Right cardiac atrium (tissue), 5 donors: ENCODE data around the gene HNF1A. TPM values are rescaled to one million over a fixed set of nuclear protein-coding genes. Genes with fewer than 3 reads are reported as not detected.
"Not testable (repeated sequence)": the region's sequence is repeated elsewhere in the genome, so short reads cannot be mapped to it uniquely, and the experiment has no call there.

Experiments
- ATAC-seq, 2 donors: fragments of 200-7000 bp; cut with Tn5 transposase; one replicate each; pipeline versions ENCODE4 v1.8.0 to v1.9.1; 2020; ENCODE audit warnings: moderate library complexity in 2 of 2, mild to moderate bottlenecking in 1 of 2
- DNase-seq, 3 donors: peaks; one replicate each; pipeline ENCODE4 v3.0.0-alpha.2; 2020
- H3K27ac ChIP-seq: one replicate; pipeline ENCODE4 v1.5.1; 2013; ENCODE audit warnings: mild to moderate bottlenecking, low read length, control low read depth, moderate library complexity
- H3K27me3 ChIP-seq: one replicate; pipeline ENCODE4 v1.6.1; 2013; ENCODE audit not compliant: control insufficient read depth, insufficient read depth
- H3K4me1 ChIP-seq: one replicate; pipeline ENCODE4 v1.6.1; 2013; ENCODE audit warnings: low read length; ENCODE audit not compliant: control insufficient read depth, insufficient read depth
- H3K4me3 ChIP-seq: one replicate; pipeline ENCODE4 v1.5.1; 2013; ENCODE audit warnings: low read length, control low read depth
- H3K9me3 ChIP-seq: one replicate; pipeline ENCODE4 v1.6.1; 2013; ENCODE audit warnings: low read length; ENCODE audit not compliant: control insufficient read depth
- WGBS: extraction: QIAGEN DNeasy Blood & Tissue Kit; methylation state at CpG from one replicate; pipeline ENCODE4 v1.1.7; 2013; 5-methylcytosine and 5-hydroxymethylcytosine counted together
- intact Hi-C, 4 donors: fragments of 100-400 bp; cut with DNase I; formaldehyde crosslinking; loops; one replicate each; pipeline versions ENCODE4 v1.11.0 to v1.14.0; 2022 to 2023
- polyA plus RNA-seq: library from polyadenylated mRNA; stranded (reverse); fragments of 200-250 nt; gene quantifications from one replicate; pipeline ENCODE4 v1.2.3, GENCODE V29; 2013
- total RNA-seq, 4 donors: library from RNA; stranded (reverse); fragmentation: NEBNext Ultra II Directional; extraction: Animal tissue kit (Norgen Biotek cat#: 25700); gene quantifications; one replicate each; pipeline ENCODE4 v1.2.1, GENCODE V29; 2021
- donor health status: healthy with polysubstance abuse.
- donor health status: DM: no; HTN: yes; CAD: no.
- donor health status: DM: no; HTN: no; CAD: no.
- donor health status: DM: no; HTN: yes; CAD: no; lungs with severe emphysema.
- donor health status: DM: yes; HTN: yes; CAD: no.

Gene HNF1A
- total and polyA plus RNA-seq, 5 donors: 0.05 TPM; not detected in 4

- H3K9me3 ChIP-seq: no peaks in the 10 kb centered on the region
- intact Hi-C loops: no loop called here
- no peak overlapping the region for H3K27ac ChIP-seq
- ATAC-seq (no peak), DNase-seq (no peak)
- 66% methylated on average over 5 of the region's 5 CpGs for WGBS
- no peaks in the 10 kb centered on the region for H3K4me1 ChIP-seq
- no peaks in the 10 kb centered on the region for H3K27me3 ChIP-seq
- no peak overlapping the region for H3K4me3 ChIP-seq
These were observed 37.5 kb upstream of the HNF1A start for GRCh38 chr12:120940799-120941198.

- Histone ChIP-seq H3K4me1 (no peaks in the 10 kb centered on the region), H3K9me3 (no peaks in the 10 kb centered on the region), H3K27me3 (no peaks in the 10 kb centered on the region), H3K4me3 (no peak overlapping the region), H3K27ac (no peak overlapping the region)
- no peak for ATAC-seq
- no peak for DNase-seq
- intact Hi-C loops: no loop called here
- 86% methylated on average over 4 of the region's 4 CpGs for whole genome bisulfite sequencing
These were observed 36.9 kb upstream of the HNF1A start for GRCh38 chr12:120941412-120941811.

GRCh38 chr12:120941846-120942405 is 36.4 kb upstream of the HNF1A start:
- Histone ChIP-seq H3K27ac (no peak overlapping the region), H3K4me1 (no peaks in the 10 kb centered on the region), H3K4me3 (no peak overlapping the region), H3K9me3 (no peaks in the 10 kb centered on the region), H3K27me3 (no peaks in the 10 kb centered on the region)
- 70% methylated on average over 3 of the region's 3 CpGs for WGBS
- intact Hi-C loops: no loop called here
- ATAC-seq (no peak), DNase-seq (no peak)

GRCh38 chr12:120943482-120943881 is 34.9 kb upstream of the HNF1A start:
- intact Hi-C loops: no loop called here
- ATAC-seq (no peak), DNase-seq (no peak)
- H3K27ac ChIP-seq: no peak overlapping the region
- 80% methylated on average over 3 of the region's 3 CpGs for WGBS
- H3K9me3 ChIP-seq: no peaks in the 10 kb centered on the region
- H3K27me3 ChIP-seq: no peaks in the 10 kb centered on the region
- no peaks in the 10 kb centered on the region for H3K4me1 ChIP-seq
- H3K4me3 ChIP-seq: no peak overlapping the region

GRCh38 chr12:120944645-120945217 is 33.6 kb upstream of the HNF1A start:
- H3K4me1 ChIP-seq: no peaks in the 10 kb centered on the region
- no peak overlapping the region for H3K27ac ChIP-seq
- intact Hi-C loops: no loop called here
- ATAC-seq: peak in 1 of 2 donors; percentile 57
- WGBS: 50% methylated on average over 9 of the region's 9 CpGs
- peak; percentile 53 to 77 (median 68) for DNase-seq
- no peaks in the 10 kb centered on the region for H3K27me3 ChIP-seq
- H3K9me3 ChIP-seq: no peaks in the 10 kb centered on the region
- H3K4me3 ChIP-seq: no peak overlapping the region

- H3K27ac ChIP-seq, ATAC-seq, DNase-seq, H3K4me3 ChIP-seq, H3K9me3 ChIP-seq, intact Hi-C loops, H3K4me1 ChIP-seq, H3K27me3 ChIP-seq: not testable (repeated sequence)
- 86% methylated on average over 6 of the region's 6 CpGs for WGBS
These were observed 32.8 kb upstream of the HNF1A start for GRCh38 chr12:120945516-120945915.

GRCh38 chr12:120950260-120950799 is 28.0 kb upstream of the HNF1A start:
- H3K4me3 ChIP-seq, H3K27me3 ChIP-seq, H3K9me3 ChIP-seq, ATAC-seq, intact Hi-C loops, H3K4me1 ChIP-seq, H3K27ac ChIP-seq: not testable (repeated sequence)
- DNase-seq: peak in 1 of 3 donors; percentile 52
- 97% methylated on average over 31 of the region's 31 CpGs for WGBS

- Histone ChIP-seq H3K27ac (no peak overlapping the region), H3K4me3 (no peak overlapping the region), H3K4me1 (no peaks in the 10 kb centered on the region), H3K9me3 (no peaks in the 10 kb centered on the region), H3K27me3 (no peaks in the 10 kb centered on the region)
- WGBS: 96% methylated on average over 5 of the region's 5 CpGs
- ATAC-seq (no peak), DNase-seq (no peak)
- intact Hi-C loops: no loop called here
These were observed 27.5 kb upstream of the HNF1A start for GRCh38 chr12:120950807-120951206.

GRCh38 chr12:120955232-120955631 is 23.1 kb upstream of the HNF1A start:
- no peak for DNase-seq
- no peaks in the 10 kb centered on the region for H3K4me1 ChIP-seq
- no peak for ATAC-seq
- no peaks in the 10 kb centered on the region for H3K9me3 ChIP-seq
- no peaks in the 10 kb centered on the region for H3K27me3 ChIP-seq
- intact Hi-C loops: no loop called here
- H3K4me3 ChIP-seq: no peak overlapping the region
- WGBS: 74% methylated on average over 4 of the region's 4 CpGs
- no peak overlapping the region for H3K27ac ChIP-seq

- no peak overlapping the region for H3K4me3 ChIP-seq
- H3K4me1 ChIP-seq: no peaks in the 10 kb centered on the region
- H3K27me3 ChIP-seq: no peaks in the 10 kb centered on the region
- H3K27ac ChIP-seq: no peak overlapping the region
- intact Hi-C loops: no loop called here
- ATAC-seq (no peak), DNase-seq (no peak)
- WGBS: 78% methylated on average over 5 of the region's 5 CpGs
- H3K9me3 ChIP-seq: no peaks in the 10 kb centered on the region
These were observed 21.6 kb upstream of the HNF1A start for GRCh38 chr12:120956579-120957300.

- DNase-seq (no peak), ATAC-seq (no peak)
- no peaks in the 10 kb centered on the region for H3K4me1 ChIP-seq
- intact Hi-C loops: no loop called here
- no peak overlapping the region for H3K27ac ChIP-seq
- 75% methylated on average over 13 of the region's 13 CpGs for WGBS
- no peak overlapping the region for H3K4me3 ChIP-seq
- H3K27me3 ChIP-seq: no peaks in the 10 kb centered on the region
- no peaks in the 10 kb centered on the region for H3K9me3 ChIP-seq
These were observed 19.0 kb upstream of the HNF1A start for GRCh38 chr12:120959111-120959878.
